ENCODE results near the gene GTF2H1.
"Not testable (repeated sequence)": the region's sequence is repeated elsewhere in the genome, so short reads cannot be mapped to it uniquely, and the experiment has no call there.

The GTF2H1 gene

DNA sequence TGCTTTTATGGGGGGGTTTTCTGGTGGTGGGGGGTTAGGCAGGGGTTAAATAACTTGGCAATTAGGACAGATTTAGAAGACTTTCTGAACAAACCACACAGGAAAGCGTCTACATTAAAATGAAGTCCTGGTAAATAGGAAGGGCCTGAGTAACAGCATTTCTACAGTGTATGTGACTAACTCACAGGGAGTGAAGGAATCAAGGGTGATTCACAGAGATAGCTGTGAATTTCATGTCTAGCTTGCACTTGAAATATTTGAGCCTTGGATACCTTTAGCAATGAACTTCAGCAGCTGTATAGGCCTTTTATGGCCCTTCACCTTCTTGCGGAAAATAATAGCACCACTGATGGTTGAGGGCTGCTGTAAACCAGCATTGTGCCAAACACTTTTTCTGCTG, 45.9 kb downstream of the GTF2H1 start:
- peak; percentile 9 for DNase-seq (ENCODE audit: low read depth)
- H3K4me3 ChIP-seq (ENCODE audit: low read depth, low read length), result no peak overlapping the region

DNA sequence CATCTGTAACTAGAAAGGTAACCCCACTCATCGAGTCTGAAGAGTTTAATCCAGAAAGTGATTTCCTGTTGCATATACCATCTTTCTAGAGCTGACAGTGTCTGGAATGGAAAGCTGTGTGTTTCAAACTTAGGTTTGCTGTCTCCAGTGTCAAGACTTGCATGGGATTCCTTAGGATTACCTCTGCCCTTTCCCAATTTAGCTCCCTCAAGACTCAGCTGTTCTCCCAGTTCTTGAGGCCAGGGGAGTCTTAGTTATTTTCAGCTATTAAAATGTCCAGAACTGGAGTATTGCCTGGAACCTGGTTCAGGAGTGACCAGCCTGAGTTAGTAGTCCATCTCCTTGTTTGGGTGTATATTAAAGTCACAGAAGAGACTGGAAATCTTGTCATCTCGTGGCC, 47.0 kb downstream of the GTF2H1 start:
- H3K4me3 ChIP-seq (ENCODE audit: low read depth, low read length), result no peak overlapping the region
- no peak for DNase-seq (ENCODE audit: low read depth)

DNA sequence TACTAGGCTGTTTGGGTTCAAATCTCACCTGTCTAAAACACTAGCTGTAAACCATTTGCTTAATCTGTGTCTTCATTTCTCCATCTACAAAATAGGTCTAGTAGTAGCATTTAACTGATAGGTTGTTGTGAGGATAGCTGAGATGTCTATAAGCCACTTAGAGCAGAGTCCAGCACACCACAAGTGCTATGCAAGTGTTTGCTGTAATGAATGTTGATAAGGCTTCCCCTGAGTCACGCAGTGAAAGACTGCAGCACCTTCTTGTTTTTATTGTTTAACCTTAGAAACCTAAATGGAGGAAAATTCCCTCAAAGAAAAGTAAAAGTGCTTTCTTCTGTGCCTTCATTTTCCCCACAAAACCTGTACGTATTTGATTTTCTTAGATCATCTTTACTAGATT, 48.9 kb downstream of the GTF2H1 start:
- no peak for DNase-seq (ENCODE audit: low read depth)

DNA sequence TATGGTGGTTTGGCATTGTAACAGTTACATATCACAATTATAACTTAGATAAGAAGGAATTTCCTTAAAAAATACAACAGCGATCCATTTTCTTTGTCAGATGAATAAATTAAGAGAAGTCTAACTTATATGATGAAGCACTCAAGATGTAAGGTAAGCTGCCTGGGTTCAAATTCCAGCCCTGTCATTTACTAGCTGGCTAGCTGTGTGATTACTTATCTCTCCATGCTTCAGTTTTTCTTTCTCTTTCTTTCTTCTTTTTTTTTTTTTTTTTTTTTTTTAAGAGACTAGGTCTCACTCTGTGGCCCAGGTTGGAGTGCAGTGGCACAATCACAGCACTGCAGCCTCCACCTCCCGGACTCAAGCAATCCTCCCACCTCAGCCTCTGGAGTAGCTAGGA, 49.8 kb downstream of the GTF2H1 start:
- H3K4me3 ChIP-seq (ENCODE audit: low read depth, low read length), result no peak overlapping the region
- no peak for DNase-seq (ENCODE audit: low read depth)

More for the DNA sequence above, 48.9 kb downstream of the GTF2H1 start:
- no peak overlapping the region for H3K4me3 ChIP-seq (ENCODE audit: low read depth, low read length)

DNA sequence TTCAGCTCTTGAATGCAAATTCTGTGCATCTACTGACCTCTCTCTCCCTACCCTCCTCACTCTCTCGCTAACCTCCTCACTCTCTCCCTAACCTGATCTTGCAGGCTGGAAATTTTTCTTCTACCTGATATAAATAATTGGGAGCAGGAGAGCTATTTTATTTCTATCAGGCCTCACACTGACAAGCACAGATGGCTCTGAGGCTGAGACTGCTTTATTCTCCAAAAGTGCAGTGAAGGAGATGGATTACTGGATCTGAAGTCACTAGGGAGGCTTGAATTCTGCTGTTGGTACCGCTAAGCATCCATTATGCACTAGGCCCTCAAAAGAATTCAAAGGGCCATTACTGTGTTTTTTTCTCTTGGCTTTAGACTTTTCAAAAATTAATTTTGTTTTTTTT, 52.6 kb downstream of the GTF2H1 start:
- H3K4me3 ChIP-seq (ENCODE audit: low read depth, low read length), result no peak overlapping the region
- DNase-seq (ENCODE audit: low read depth), result no peak

DNA sequence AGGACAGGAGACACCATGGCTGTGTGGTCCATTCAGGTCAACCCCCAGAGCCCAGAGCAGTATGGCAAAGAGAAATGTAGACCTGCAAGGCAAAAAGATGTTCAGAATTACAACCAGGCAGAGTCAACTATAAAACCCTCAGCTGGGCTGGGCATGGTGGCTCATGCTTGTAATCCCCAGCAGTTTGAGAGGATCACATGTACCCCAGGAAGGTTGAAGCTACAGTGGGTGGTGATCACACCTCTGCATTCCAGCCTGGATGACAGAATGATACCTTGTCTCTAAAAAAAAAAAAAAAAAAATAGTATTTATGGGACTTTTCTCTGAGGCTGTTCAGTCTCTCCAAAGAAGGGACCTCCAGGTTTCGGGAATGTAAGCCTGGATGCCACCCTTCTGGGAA, 53.6 kb downstream of the GTF2H1 start:
- no peak for DNase-seq (ENCODE audit: low read depth)
- no peak overlapping the region for H3K4me3 ChIP-seq (ENCODE audit: low read depth, low read length)

DNA sequence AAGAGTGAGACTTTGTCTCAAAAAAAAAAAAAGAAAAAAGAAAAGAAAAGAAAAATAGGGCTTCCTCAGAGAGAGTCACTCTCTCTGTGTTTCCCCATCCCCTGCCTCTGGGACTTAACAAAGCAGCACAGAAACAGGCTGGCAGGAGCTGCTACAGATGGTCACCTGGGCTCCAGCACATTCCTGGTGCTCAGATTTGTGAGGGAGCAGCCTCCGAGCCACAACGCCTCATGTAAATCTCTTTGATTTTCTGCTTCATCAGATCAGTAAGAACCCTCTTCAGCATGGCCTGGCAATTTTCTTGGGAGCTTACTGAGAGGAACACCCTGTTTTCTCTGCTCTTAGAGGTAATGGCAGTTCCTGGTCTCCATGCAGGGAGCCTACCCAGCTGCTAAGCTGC, 56.8 kb downstream of the GTF2H1 start:
- DNase-seq (ENCODE audit: low read depth), result no peak
- H3K4me3 ChIP-seq (ENCODE audit: low read depth, low read length), result no peak overlapping the region

DNA sequence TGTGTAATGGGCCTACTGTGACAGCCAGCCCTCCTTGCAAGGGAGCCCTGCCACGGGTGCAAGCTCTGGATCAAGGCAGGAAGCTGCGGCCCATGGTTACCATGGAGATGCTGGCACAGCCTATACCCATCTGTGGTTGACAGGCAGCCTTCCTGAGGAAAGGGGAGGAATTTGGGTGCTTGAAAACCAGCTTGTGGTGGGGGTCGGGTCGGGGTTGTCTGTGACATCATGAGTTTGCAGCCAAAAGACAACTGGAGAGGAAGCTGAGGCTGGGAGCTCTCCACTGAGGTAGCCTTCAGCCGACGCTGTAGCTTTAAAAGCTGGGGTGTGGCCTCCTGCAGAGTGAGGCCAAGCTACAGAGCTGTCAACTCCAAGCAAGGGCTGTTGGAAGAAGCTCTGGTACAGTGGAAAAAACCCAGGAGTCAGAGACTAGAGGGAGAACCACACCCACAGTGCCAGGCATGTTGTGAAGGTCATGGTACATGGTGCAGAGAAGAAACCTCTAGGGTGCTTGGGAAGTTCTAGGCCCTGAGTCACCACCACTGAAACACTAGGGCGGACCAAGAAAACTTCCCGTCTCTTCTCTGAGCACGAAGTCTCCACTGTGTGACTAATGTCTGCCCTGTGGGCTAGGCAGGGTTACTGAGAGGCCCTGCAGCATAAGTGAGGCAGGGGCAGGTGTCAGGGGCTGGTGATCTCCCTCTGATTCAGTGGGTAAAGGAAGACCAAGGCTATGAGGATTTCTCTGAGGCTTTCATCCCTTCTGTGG, 61.2 kb downstream of the GTF2H1 start:
- DNase-seq (ENCODE audit: low read depth), result peak; percentile 99
- H3K4me3 ChIP-seq (ENCODE audit: low read depth, low read length), result peak overlapping the region; percentile 3

DNA sequence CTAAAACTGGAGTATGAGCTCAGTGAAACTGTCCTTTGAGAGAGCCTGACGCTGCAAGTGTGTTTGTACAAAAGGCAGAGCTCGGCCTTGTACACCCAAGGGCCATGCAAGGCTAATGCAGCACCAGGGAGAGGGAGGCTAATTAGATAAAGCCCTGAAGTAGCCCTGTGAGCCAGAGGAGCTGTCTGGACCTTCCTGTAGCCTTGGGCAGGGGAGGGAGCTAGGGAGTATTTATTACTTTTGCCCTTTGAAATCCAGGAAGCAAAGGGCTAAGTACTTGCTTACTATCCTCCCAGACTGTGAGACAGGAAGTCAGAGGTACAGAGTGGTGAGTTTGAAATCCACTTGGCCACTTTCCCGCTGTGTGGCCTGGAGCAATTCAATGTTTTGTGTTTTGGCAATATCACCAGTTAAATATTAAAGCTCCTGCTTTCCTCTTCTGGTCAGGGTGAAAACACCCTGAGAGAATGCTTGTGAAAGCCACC, 61.8 kb downstream of the GTF2H1 start:
- H3K4me3 ChIP-seq (ENCODE audit: low read depth, low read length), result no peak overlapping the region
- peak; percentile 74 for DNase-seq (ENCODE audit: low read depth)

DNA sequence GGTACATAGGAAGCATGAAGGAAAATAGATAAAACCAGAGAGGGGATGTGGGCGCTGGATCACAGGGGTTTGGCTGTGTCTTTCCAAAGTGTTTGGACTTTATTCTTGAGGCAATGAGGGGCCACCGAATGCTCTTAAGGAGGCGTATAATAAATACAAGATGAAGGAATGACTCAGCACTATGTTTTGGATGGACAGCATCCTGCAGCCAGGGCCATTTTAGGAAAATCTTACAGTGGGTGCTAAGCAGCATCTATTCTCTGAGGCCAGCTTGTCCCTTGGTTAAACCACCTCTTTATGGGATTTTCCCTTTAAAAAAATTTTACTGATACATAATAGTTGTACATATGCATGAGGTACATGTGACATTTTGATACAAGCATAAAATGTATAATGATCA, 67.7 kb downstream of the GTF2H1 start:
- H3K4me3 ChIP-seq (ENCODE audit: low read depth, low read length), result no peak overlapping the region
- DNase-seq (ENCODE audit: low read depth), result no peak

DNA sequence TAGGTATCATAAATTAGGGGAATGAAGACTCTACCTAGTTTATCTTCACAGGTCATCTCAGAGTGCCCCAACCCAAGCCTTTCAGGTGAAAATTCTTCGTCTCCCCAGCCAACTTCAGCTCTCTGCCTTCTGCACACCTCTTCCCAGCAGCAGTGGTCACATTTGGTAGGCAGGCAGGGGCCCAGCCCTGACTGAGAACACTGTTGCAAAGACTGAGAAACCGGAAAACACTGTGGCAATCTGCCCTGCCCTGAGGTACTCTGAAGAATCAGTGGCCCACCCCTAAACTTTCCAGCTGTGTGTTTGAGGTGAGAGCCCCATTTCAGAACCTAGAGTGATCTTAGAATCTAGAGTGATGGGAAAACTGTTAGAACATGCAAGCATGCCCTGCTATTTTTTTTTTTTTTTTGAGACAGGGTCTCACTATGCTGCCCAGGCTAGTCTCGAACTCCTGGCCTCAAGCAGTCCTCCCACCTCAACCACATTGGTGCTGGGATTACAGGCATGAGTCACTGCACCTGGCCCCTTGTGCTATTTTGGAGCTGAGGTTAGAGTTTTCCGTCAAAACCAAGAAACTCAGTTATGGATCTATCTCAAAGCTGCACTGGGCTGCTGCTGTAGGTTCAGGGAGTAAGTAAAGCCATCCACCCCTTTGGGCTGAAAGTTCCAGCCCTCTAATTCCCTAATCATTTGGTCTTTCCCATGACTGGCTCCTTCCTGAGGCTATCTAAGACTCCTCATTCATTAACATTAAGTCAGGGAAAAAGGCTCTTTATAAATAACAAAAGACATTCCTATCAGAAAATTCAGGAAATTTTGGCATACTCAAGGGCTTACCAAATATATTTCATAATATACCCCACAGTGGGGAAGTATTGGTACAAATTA, 70.3 kb downstream of the GTF2H1 start:
- H3K4me3 ChIP-seq (ENCODE audit: low read depth, low read length), result no peak overlapping the region
- DNase-seq (ENCODE audit: low read depth), result no peak

DNA sequence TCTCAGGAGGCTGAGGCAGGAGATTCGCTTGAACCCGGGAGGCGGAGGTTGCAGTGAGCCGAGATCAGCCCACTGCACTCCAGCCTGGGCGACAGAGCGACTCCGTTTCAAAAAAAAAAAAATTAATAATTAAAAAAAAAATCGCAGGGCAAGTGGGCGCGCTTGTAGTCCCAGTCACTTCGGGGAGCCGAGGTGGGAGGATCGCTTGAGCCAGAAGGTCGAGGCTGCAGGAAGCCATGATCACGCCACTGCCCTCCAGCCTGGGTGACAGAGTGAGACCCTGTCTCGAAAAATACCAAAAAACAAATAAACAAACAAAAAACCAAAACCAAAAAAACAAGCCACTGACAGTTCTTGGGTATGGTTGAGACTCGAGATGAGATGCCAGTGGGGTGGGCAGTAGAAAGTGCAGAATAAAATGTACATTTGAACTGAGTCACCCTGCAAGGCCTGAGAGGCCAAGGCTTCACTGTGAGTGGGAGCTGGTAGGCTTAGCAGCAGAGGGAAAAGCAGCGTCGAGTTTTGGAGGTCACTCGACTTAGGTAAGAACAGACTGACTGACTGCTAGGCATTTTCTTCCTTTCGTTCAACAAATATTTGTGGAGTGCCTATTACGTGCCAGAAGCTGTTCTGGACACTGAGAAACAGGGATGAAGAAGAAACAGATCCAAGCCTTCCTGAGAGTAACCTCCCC, 71.4 kb downstream of the GTF2H1 start:
- peak overlapping the region; percentile 99 for H3K4me3 ChIP-seq (ENCODE audit: low read depth, low read length)
- DNase-seq (ENCODE audit: low read depth), result no peak

DNA sequence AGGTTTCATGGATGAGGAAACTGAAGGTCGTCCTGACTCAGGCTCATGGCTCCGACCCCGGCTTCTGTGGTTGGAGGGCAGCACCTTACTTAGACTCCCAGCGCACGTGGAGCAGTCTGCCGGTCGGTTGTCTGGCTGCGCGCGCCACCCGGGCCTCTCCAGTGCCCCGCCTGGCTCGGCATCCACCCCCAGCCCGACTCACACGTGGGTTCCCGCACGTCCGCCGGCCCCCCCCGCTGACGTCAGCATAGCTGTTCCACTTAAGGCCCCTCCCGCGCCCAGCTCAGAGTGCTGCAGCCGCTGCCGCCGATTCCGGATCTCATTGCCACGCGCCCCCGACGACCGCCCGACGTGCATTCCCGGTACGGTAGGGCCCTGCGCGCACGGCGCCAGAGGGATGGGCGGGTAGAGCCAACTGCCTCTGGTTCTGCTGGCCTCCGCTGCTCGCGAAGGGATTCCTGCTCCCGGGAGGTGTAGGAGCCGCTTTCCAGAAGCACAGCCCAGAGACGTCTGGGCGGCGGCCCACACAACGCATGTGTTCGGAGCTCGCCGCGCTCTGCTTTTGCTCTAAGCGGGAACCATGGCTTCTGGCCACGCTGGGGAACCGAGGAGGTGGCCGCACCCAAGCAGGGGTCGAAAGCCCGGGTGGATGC, 72.0 kb downstream of the GTF2H1 start, which contains the start of gene LDHA:
LDHA (plus strand) TSS at position 289 of the 653 bp plus-strand sequence. CDS start 2,280 bp downstream, outside the sequence.
- DNase-seq (ENCODE audit: low read depth), result peak; percentile 93
- H3K4me3 ChIP-seq (ENCODE audit: low read depth, low read length), result peak within 1 kb of the TSS; percentile 99

DNA sequence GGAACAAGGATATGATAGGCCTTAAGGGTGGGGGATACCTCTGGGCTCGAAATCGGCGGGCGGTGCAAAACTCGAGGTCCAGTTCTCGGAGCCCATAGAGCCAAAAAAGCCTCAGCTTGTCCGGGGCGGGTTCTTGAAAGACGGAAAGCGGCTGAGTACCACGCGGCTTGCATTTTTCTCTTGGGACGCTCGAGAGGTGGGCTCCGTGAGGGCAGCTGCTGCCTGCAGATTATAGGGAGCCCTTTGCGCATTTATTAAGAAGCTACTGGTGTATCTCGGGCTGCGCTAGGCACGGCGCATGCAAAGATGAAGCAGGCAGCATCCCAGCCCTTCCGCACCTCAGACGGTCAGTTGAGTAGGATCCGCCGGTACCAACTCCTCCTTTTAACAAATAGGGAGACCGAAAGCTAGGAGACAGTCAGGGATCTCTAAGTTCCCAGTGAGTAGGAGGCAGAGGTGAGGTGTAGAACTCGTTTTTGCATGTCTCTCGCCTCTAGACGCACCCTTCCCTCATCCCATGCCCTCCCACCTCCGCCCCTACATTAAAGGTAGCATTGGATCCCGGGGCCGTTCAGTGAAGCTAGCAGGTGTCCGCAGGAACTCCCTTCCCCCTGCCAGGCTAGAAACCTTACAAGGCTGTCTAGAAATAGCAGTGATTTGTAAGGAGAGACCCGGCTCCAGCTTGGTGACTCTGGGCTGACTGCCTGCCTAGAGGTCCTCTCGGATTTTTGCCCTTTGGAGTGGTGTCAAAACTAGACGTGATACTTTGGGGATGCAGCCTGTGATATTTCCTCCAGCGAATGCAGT, 72.8 kb downstream of the GTF2H1 start:
- DNase-seq (ENCODE audit: low read depth), result no peak
- H3K4me3 ChIP-seq (ENCODE audit: low read depth, low read length), result peak overlapping the region; percentile 99

DNA sequence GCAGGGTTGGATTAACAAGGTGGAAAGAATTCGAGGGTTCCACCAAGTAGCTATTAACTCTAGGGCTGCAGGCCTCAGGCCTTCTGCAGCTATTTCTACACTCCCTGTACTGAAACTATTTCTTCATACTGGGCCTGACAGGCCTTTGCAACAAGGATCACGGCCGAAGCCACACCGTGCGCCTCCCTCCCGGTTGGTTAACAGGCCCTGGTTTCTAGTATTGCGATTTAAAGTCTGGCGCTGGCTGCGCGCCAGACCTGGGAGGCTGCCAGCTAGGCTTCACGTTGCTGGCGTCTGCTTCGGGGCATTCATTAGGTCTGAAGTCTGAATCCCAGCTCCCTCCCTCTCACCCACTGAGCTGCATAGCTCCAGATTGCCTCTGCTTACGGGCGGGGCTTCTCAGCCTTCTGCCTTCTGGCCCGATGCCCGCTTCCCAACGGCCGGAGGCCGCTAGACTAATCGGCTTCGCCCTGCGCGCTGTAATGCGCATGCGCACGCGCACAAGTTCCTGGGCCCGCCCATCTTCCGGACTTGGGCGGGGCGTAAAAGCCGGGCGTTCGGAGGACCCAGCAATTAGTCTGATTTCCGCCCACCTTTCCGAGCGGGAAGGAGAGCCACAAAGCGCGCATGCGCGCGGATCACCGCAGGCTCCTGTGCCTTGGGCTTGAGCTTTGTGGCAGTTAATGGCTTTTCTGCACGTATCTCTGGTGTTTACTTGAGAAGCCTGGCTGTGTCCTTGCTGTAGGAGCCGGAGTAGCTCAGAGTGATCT, 73.6 kb downstream of the GTF2H1 start:
- peak; percentile 98 for DNase-seq (ENCODE audit: low read depth)
- peak overlapping the region; percentile 99 for H3K4me3 ChIP-seq (ENCODE audit: low read depth, low read length)

DNA sequence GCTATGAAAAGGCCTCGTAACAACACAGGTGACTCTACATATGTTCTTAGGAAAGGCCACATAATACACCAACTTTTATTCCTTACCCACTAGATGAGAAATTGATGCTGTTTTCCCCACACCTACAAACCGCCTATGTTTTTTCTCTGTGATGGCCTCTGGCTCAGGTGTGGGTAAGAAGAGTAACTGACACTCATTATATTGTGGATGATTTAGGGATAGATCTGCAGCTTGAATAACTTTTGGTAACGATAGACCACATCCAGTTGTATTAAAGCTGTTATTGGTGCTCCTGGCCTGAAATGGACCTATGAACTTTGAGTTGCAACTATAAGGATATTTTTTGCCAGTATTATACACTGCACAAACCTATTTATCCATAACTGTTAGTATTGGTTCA, 75.6 kb downstream of the GTF2H1 start:
- H3K4me3 ChIP-seq (ENCODE audit: low read depth, low read length), result no peak overlapping the region
- no peak for DNase-seq (ENCODE audit: low read depth)

DNA sequence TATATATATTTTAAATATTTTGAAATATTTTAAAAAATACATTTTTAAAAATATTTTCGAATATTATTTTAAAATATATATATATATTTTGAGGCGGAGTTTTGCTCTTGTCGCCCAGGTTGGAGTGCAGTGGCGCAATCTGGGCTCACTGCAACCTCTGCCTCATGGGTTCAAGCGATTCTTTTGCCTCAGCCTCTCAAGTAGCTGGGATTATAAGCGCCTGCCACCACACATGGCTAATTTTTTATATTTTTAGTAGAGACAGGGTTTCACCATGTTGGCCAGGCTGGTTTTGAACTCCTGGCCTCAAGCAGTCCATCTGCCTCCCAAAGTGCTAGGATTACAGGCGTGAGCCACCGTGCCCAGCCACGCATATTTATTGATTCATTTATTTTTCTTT, 78.7 kb downstream of the GTF2H1 start:
- not testable (repeated sequence) for H3K4me3 ChIP-seq (ENCODE audit: low read depth, low read length); DNase-seq (ENCODE audit: low read depth)

DNA sequence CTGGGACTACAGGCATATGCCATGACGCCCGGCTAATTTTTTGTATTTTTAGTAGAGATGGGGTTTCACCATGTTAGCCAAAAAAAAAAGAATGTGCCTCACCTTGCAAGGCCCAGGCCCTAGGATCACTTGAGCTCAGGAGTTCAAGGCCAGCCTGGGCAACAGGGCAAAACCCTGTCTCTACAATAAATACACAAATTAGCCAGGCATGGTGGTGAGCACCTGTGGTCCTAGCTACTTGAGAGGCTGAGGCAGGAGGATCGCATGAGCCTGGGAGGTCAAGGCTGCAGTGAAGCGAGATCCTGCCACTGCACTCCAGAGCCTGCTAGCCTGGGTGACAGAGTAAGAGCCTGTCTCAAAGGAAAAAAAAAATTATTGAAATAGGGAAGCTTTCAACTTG, 81.7 kb downstream of the GTF2H1 start:
- H3K4me3 ChIP-seq (ENCODE audit: low read depth, low read length), result no peak overlapping the region
- DNase-seq (ENCODE audit: low read depth), result no peak
